ENCODE results near the gene MLPH. TPM values are rescaled to one million over a fixed set of nuclear protein-coding genes. Genes with fewer than 3 reads are reported as not detected.

Gene MLPH
- total and polyA plus RNA-seq, 2 of the 13 experiments (the other 11 are each of a cell fraction or from before 2014, with no cell fraction given), result 0.12 TPM; not detected in 1

DNA sequence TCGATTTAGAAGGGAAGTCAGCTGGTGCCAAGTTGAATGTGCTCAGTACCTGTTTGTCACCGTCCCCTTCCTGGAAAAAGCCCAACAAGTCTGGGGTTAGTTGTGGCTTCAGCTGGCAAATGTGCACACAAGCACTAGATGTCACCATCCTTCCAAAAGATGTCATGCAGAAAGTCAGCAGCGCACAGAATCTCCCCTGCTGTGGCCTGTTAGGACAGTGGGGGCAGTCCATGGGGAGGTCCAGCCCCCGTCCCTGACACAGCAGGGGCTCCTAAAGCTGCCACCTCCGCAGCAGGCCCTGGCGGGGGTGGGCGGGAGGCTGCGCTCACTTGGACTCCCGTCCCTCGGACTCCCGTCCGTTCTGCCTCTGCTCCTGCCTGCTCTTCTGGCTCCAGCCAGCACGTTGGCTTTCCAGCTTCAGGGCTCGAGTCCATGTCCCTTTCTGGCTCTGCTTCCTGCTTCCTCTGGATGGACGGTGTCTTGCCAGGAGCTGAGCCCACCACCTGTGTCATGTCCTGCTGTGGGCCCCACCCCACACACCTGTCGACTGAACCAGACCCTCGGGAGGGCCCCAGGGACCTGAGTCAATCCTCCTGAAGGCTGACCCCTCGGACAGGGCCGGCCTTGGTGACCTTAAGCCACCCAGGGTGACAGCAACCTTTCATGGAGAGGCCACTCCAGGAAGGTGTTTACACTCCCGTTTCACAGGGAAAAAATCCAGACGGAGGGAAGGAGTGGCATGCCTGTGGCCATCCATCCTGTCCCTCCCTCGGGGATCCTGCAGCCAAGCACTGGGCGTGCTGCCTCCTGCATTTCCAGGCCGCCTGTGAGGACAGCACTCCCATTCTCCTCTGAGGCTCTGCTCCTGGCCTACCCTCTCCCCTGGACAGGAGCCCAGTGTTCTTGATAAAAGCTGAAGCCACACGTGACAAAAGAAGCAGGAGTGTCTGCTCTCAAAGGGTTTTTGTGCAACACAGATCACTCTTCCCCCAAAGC, 95.0 kb downstream of the MLPH start (continued):
- TF ChIP-seq EHMT2 (IDR thresholded peaks at IDR 0.05; ENCODE audit: borderline replicate concordance, low read depth, low read length) (no peak), RNF2 (conservative IDR thresholded peaks at IDR 0.05; ENCODE audit: low read depth) (no peak)

DNA sequence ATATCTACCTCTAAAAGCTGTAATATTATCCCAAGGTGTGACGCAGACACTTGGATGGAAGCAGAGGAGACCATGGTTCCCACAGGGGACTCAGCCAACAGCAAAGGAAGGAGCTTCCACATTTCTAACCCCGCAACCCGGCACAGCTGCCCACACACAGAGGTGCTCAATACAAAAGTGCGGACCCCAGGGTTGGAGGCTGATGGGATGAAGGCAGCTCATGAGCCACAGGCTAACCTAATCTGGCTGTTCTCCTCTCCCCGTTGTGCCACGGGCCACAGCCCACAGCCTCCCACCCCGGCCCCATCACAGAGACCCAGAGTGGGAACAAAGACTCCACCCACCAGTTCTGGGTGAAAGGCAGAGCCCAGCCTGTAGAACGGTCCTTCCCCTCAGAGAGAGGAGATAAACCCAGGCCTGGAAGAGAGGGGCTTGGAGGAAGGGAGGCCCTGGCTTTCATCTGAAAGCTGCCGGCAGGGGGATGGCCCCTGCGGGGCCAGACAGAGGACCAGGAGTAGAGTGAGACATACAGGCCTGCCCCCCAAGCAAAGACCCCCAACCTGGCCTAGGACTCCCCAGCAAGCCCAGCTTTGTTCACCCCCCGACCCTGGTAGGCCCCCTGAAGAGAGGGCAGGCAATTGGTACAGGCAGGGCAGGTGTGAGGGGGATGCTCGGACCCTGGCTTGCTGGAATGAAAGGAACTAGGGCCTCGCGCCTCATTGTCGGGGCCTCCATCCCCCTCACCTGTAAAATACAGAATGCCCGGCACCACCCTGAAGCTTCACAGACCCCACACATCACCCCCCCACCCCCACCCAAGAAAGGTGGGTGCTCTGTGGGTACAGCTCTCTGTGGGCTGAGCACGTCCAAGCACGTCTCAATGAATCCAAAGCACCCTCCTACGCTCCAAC, 96.6 kb downstream of the MLPH start:
- TF ChIP-seq, protein P1, sequence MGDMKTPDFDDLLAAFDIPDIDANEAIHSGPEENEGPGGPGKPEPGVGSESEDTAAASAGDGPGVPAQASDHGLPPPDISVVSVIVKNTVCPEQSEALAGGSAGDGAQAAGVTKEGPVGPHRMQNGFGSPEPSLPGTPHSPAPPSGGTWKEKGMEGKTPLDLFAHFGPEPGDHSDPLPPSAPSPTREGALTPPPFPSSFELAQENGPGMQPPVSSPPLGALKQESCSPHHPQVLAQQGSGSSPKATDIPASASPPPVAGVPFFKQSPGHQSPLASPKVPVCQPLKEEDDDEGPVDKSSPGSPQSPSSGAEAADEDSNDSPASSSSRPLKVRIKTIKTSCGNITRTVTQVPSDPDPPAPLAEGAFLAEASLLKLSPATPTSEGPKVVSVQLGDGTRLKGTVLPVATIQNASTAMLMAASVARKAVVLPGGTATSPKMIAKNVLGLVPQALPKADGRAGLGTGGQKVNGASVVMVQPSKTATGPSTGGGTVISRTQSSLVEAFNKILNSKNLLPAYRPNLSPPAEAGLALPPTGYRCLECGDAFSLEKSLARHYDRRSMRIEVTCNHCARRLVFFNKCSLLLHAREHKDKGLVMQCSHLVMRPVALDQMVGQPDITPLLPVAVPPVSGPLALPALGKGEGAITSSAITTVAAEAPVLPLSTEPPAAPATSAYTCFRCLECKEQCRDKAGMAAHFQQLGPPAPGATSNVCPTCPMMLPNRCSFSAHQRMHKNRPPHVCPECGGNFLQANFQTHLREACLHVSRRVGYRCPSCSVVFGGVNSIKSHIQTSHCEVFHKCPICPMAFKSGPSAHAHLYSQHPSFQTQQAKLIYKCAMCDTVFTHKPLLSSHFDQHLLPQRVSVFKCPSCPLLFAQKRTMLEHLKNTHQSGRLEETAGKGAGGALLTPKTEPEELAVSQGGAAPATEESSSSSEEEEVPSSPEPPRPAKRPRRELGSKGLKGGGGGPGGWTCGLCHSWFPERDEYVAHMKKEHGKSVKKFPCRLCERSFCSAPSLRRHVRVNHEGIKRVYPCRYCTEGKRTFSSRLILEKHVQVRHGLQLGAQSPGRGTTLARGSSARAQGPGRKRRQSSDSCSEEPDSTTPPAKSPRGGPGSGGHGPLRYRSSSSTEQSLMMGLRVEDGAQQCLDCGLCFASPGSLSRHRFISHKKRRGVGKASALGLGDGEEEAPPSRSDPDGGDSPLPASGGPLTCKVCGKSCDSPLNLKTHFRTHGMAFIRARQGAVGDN (CRISPR knock-in tag; IDR thresholded peaks at IDR 0.05), result peak; percentile 18; the same call in 1 of the 2 replicates
- TF ChIP-seq ZNF558 (CRISPR knock-in tag; IDR thresholded peaks at IDR 0.05; ENCODE audit: borderline replicate concordance), result no peak
- intact Hi-C loops (cut with micrococcal nuclease; ENCODE audit: unreplicated experiment), result no loop called here
- H3K79me2 ChIP-seq (ENCODE audit: insufficient read depth, low read length), result peaks cover 41% of the 10 kb centered on the region
- H3K9ac ChIP-seq (ENCODE audit: insufficient read depth, low read depth, low read length), result no peak overlapping the region
- POLR2A ChIA-PET, result no interaction called here
- no peak overlapping the region for H3K27ac ChIP-seq (ENCODE audit: extremely low read length, insufficient read depth, low read length)
- ATAC-seq (no peak), DNase-seq (ENCODE audit: low spot score) (no peak), FAIRE-seq (no peak)
- no peaks in the 10 kb centered on the region for H3K9me3 ChIP-seq (ENCODE audit: low read length)
- BruUV-seq (replicated peaks), result no TSS peak
- CTCF ChIA-PET (ENCODE audit: low intra/inter-chr PET ratio, low total read pairs), result no interaction called here
- H3K27me3 ChIP-seq (ENCODE audit: control insufficient read depth in 1 of 2, insufficient read depth in 2 of 2, low read length in 2 of 2), result no peaks in the 10 kb centered on the region
- peaks cover 73% of the 10 kb centered on the region for H3K4me1 ChIP-seq (ENCODE audit: insufficient read depth, low read length)
- in situ Hi-C loops (cut with HindIII; ENCODE audit: extremely low pct_ligation_motif_present, low pct_unique_long_range_greater_than_20kb), result loop anchor here (5.0 kb wide), 1 partner anchor 89 kb away; no protein-coding TSS in a partner anchor
- peaks cover 16% of the 10 kb centered on the region; the same call in 1 of the 2 replicates for H4K20me1 ChIP-seq (ENCODE audit: insufficient read depth, low read length)
- H3K4me3 ChIP-seq (replicated peaks in 1 of 3; ENCODE audit: insufficient read depth in 1 of 3, low read depth in 2 of 3, low read length in 3 of 3), result no peak overlapping the region; a peak in 1 of 6 replicates
- peaks cover 22 to 39% of the 10 kb centered on the region in 2 experiments for H3K36me3 ChIP-seq (replicated peaks in 1 of 2; ENCODE audit: control insufficient read depth in 1 of 2, insufficient read depth in 2 of 2, low read length in 2 of 2)
- WGBS (ENCODE audit: low lambda C conversion rate), result over 99% methylated on average over 10 of the region's 19 CpGs
- no peak overlapping the region for H3K4me2 ChIP-seq (ENCODE audit: low read depth, low read length)
- H2AFZ ChIP-seq (ENCODE audit: low read length), result no peak overlapping the region
